Pons (tissue), 1 donor: ENCODE data around the gene FAF1.
"Not testable (repeated sequence)": the region's sequence is repeated elsewhere in the genome, so short reads cannot be mapped to it uniquely, and the experiment has no call there.

Source experiments
- DNase-seq: peaks from one replicate; pipeline ENCODE4 v3.0.0-alpha.2; 2016; ENCODE audit warnings: low spot score

FAF1 gene

DNA sequence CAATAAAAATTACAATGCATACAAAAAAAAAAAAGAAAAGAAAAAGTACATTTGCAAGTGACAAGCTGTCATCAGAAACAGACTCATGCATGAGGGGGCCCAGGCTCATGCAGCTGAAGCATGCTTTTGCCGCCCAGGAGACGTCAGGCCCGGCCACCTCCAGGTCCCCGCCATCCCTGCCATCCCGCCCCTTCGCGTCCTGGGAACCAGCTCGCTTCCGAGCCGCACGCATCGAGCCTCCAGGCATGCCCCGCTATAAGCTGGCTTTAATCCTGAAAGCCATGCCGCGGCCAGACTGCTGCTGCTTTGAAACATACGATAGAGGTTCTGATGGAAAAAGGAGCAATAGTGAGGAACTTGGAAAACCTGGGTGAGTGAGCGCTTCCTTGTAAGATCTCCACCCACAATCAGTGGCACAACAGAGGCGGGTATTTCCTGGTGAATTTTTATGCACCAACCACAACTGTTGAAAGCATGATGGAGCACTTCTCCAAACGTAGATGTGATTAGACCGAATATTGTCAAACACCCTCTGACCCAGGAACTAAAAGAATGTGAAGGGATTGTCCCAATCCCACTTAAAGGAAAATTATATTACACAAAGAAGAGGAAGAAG, 113.7 kb downstream of the FAF1 start:
- DNase-seq: no peak

DNA sequence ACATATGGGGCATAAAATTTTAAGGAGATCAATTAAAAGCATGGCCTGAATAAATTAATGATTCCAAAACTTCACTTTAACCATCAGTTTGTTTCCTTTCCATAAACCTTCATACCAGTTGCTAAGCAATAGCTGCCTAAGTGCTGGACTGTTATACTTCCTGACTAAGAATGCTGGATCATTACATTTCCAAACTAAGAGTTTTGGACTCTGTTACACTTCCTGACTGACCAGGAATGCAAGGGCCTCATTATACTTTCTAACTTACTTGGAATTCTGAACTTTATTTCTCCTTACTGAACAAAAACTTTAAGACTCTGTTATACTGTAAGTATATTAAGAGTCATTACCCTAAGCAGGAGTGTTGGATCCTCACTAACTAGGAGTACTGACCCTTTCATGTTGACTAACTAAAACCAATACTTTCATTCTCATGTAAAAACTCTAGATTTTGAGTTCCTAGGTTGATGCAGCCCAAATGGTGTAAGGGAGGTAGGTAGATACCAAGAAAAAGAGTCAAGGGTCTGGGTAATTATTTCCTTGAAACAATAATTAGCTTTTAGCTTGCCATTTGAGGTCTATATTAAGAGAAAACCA, 118.2 kb downstream of the FAF1 start:
- DNase-seq: no peak

DNA sequence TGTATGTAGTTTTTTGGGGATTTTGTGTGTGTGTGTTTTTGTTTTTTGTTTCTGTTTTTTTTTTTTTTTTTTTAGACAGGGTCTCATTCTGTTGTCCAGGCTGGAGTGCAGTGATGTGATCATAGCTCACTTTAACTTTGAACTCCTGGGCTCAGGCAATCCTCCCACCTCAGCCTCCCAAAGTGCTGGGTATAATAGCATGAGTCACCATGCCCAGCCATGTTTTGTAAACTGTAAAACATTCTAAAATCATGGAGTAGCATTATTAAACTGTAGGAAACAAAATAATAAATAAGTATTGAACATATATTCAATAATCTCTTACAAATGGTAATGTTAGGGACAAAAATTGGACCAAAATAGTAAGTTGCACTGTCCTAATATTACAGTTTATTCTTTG, 124.0 kb downstream of the FAF1 start:
- DNase-seq: no peak

DNA sequence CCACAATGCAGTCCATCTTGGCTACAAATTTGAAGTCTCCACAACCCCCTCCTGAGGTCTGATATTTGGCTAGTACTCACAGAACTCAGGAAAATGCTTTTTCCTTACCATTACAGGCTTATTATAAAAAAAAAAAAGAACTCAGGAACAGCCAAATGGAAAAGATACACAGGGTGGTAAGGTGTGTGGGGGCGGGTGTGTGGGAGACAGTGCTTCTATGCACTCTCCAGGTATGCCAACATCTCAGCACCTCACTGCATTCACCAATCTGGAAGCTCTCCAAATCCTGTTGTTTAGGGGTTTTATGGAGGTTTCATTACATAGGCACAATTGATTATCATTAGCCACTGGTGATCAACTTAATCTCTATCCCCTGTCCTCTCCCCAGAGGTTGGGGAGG, 126.9 kb downstream of the FAF1 start:
- no peak for DNase-seq

DNA sequence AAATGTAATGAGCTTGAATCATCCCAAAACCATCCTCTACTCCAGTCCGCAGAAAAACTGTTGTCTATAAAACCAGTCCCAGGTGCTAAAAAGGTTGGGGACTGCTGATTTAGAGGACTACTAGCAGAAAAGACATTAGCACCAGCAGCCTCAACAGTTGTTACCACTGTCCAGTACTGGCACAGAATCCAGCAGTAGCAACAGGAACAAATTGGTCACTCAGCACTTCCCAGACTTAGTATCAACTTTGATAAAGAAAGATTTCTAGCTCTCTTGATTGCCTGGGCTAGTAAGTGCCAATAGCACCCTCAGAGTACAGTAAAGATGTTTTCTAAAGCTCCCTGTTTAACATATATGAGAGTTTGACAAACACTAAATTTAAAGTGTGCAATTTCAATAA, 127.9 kb downstream of the FAF1 start:
- DNase-seq: no peak

DNA sequence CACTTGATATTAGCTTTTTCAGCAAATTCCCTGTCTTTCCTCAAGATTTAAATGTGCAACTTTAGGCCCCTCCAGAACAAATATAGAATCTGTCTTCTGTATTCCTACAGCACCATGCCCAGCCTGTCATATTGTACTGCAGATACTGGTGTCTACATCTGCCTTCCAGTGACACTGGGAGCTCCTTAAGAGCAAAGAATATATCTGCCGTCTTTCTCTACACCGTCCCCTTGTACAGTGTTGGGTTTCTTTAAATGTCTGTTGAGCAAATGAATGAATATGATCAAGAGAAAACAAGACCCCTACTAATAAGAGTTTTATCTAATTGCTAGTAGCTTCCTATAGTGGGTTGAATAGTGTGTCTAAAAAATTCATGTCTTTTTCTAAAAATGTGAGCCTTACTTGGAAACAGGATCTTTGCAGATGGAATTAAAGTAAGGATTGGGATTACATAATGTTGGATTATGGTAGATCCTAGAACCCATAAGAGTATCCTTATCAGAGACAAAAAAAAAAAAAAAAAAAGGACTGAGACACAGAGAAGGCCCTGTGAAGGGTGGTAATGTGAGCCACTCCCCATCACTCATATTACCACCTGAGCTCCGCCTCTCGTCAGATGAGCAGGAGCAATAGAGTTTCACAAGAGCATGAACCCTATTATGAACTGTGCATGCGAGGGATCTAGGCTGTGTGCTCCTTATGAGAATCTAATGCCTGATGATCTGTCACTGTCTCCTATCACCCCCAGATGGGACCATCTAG, 128.6 kb downstream of the FAF1 start:
- DNase-seq: no peak

DNA sequence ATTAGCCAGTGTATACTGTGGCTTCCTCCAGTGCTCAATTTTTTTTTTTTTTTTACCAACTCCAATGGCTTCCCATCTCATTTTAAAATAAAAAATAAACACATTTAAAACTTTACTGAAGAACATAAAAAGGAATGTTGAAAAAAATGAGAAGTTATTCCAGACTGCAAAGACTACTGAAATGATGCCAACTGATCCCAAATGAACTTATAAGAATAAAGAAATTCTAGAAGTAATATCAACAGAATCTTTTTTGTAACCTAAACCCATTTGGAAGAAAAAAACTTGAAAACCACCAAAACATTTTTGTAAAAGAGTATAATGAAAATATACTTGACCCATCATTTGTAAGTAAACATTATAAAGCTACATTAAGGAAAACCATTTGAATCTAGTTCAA, 129.4 kb downstream of the FAF1 start:
- DNase-seq: no peak

DNA sequence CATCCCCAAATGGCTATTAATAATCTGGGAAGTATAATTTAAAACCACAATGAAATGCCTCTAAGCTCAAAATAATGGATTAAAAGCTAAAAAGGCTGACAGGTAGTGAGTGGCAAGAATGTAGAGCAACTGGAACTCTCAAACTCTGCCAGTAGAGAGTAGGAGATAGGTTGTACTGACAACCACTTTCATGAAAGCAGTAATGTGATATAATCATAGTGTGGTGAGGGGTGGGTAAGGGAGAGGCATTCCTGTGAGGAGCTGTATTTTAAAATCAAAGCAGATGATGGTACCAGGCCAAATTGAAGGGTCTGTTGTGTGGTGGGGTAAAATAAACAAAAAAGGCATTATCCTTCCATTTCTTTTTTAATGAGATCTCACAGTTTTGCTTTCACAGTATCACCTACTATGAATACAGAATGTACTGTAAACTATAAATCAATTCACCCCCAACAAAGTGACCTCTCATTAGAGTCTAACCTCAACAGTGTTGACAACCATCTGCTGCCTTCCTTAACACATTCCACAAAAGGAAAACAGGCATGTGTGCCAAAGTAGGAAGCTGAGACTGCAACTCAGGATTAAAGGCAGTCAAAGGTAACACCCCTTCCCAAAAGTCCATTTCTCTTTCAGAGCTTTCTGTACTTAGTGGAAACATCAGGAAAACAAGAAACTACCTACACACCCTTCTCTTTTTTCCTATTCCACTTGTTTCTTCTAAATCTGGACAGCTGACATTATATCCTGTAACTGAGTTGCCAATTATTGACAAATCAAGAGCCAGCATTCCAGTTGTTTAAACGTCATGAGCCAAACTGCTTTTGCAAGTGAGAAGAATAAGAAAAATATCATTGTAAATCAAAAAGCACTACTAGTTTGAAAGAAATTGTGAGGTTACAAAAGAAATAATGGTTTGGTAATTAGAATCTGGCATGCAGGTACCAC, 130.8 kb downstream of the FAF1 start:
- no peak for DNase-seq

DNA sequence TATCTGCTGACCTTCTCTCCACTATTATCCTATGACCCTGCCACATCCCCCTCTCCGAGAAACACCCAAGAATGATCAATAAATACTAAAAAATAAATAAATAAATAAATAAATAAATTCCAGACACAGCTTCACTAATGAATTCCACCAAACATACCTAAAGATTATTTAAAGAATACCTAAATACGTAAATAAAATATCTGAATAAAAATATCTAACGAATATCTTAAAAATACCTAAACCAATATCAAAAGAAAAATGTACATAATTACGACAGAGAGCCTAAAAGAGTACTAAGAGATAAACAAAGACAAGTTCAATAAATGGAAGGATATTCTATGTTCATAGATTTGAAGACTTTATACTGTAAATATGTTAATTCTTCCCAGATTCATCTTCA, 132.5 kb downstream of the FAF1 start:
- no peak for DNase-seq

DNA sequence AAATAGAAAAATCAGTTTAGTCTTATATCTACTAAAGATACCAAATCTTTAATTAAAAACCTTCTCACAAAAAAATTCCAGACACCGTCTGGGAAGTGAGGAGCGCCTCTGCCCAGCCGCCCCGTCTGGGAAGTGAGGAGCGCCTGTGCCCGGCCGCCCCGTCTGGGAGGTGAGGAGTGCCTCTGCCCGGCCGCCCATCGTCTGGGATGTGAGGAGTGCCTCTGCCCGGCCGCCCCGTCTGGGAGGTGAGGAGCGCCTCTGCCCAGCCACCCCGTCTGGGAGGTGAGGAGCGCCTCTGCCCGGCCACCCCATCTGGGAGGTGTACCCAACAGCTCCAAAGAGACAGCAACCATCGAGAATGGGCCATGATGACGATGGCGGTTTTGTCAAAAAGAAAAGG, 133.3 kb downstream of the FAF1 start:
- DNase-seq: not testable (repeated sequence)

DNA sequence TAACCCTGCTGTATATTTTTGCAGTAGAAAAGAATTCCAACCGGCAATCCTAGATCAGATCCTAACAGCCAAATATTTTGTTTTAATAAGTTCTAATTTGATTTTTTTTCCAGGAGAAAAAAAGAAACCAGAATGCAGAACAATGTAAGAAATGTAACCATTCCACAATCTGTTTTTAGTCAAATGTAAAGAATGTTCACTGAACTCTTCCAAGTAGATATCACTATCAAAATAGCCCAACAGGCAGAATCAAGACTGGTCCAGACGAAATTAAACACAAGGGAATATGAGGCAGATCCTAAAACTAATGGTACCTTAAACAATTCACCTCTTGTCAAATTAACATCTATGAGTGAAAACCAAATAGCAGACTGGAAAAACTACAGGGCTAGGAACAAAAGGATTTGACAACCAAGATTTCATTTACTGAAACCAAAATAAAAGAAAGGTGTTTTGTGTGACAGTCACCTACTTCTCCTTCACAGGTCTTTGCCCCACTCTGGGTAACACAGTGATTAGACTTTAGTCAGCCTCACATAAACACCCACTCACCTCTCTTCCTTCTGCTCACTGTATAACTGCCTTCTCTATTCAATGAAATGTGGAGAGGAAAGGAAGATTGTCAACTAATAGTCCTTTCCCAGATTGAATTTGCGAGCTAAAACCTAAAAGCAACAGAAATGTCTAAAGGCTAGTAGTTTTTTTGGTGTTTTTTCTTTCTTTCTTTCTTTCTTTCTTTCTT, 137.9 kb downstream of the FAF1 start:
- DNase-seq: no peak

DNA sequence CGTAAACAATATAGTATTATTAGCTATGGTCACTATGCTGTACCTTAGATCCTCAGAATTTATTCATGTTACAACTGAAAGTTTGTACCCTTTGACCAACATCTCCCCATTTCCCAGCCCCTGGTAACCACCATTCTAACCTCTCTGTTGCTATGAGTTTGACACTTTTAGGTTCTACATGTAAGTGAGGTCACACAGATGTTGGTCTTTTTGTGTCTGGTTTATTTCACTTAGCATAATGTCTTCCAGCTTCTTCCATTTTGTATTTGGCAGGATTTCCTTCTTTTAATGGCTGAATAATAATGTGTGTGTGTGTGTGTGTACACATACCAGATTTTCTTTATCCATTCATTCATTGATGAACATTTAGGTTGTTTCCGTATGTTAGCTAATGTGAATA, 139.5 kb downstream of the FAF1 start:
- DNase-seq: no peak

DNA sequence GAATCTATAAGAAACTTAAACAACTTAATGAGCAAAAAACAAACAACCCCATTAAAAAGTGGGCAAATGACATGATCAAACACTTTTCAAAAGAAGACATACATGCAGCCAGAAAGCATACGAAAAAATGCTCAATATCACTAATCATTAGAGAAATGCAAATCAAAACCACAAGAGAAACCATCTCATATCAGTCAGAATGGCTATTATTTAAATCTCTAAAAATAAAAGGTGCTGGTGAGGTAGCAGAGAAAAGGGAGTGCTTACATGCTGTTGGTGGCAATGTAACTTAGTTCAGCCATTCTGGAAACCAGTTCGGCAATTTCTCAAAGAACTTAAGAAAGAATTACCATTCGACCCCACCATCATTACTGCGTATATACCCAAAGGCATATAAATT, 147.7 kb downstream of the FAF1 start:
- no peak for DNase-seq

DNA sequence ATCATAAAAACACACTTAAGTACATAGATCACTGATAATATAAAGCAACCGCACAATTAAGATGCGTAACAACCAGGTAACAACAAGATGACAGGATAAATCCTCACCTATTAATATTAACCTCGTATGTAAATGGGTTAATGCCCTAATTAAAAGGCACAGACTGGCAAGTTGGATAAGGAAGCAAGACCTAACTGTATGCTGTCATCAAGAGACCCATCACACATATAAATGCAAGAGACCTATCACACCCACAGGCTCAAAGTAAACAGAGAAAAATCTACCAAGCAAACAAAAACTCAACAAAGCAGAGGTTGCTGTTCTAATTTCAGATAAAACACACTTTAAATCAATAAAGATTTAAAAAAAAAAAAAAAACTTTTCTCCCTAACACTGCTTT, 151.8 kb downstream of the FAF1 start:
- no peak for DNase-seq

DNA sequence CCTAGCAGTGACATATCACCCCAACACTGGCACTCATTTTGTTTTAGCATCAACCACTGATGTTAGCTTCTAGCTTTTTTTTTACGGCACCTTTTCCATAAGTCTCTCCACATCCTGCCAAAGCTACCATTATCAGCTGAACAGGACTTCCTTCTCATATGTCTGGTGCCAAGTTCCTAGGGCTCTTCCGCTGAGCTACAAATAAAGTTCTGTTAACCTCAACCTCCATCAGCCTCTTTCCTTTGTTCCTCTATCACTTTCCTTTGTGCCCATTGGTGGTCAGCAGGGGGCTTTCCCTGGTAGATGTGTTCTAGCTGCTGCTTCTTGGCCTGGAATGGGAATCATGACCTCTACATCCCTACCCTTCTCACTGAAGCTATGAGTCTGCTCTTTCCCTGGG, 163.8 kb downstream of the FAF1 start:
- DNase-seq: no peak

DNA sequence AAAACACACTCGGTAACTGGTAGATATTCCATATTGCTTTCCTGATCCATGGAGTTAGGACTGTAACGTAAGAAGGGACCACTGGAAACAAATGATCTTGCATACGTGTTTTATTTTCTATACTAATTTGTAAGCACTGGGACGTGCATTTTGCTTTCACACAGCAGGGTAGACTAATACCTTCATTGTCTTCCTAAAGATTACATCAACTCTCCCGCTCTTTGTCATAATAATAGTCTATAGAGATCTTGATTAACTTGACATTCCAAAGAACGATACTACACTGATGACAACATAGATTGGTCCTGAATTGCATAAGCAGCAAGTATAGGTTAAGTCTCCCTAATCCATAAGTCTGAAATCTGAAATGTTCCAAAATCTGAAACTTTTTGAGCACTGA, 166.5 kb downstream of the FAF1 start:
- no peak for DNase-seq

DNA sequence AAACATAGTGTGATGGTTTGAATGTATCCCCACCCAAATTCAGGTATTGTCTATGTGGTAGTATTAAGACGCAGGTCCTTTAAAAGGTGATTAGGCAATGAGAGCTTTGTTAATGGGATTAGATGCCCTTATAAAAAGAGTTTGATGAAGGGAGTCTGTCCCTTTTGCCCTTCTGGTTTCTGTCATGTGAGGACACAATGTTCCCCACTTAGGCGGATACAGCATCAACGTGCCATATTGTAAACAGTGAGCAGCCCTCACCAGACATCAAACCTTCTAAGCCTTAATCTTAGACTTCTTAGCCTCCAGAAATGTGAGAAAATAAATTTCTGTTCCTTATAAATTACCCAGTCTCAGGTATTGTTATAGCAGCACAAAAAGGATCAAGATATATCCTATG, 172.8 kb downstream of the FAF1 start:
- DNase-seq: no peak

DNA sequence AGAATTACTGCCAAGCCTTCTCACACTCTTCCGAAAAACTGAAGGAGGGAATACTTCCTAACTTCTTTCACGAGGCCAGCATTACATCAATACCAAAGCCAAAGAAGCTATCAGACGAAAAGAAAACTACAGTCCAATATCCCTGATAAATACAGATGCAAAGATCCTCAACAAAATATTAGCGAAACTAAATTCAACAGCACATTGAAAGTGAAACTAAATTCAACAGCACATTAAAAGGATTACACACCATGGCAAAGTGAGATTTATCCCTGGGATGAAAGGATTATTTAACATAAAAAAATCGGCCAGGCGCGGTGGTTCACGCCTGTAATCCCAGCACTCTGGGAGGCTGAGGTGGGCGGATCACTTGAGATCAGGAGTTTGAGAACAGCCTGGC, 176.8 kb downstream of the FAF1 start:
- DNase-seq: no peak

DNA sequence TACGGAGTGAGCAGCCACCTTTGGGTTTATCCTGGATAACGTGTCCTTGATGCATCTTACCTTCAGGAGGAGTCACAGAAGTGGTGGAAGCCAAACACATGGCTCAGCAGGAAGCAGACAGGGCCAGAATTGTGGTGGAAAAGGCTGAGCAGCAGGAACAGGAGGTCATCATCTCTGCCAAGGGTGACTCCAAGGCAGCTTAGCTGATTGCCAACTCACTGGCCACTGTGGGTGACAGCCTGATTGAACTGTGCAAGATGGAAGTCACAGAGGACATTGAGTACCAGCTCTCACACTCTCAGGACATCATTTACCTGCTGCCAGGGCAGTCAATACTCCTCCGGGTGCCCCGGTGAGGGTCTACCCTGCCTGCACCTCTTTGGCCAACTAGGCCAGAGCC, 179.3 kb downstream of the FAF1 start:
- no peak for DNase-seq

DNA sequence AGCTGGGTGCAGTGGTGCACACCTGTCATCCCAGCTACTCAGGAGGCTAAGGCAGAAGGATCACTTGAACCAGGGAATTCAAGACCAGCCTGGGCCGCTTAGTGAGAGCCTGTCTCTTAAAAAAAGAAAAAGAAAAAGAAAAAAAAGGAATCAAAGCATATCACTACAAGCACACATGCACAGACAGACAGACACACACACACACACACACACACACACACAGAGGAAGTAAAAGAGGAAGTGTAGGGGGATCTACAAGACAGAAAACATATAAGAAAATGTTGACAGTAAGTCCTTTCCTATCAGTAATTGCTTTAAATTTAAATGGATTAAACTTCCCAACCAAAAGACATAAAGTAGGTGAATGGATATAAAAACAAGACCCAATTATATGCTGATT, 180.3 kb downstream of the FAF1 start:
- DNase-seq: no peak

DNA sequence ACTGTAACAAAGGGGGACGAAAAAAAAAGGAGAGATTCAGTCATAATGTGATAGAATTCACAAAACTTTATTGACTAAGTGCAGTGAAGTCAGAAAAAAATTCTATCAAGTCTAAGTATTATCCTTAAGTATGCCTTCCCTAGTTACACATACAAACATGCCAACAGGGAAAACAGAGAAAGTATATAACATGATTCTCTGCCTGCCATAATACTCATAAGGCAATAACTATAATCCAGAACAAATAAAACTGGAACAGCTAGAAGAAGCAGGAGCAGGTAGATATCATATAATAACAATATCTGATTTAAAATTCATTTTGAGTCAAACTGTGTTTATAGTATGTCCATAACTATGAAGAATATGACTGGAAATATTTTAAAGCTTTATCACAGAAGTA, 184.3 kb downstream of the FAF1 start:
- DNase-seq: no peak
